DND-41 (cell line): ENCODE data around the gene LAMC3.

ENCODE experiments used
- EZH2 ChIP-seq: IDR thresholded peaks from 3 replicates; pipeline ENCODE4 v1.6.1; 2012; ENCODE audit warnings: borderline replicate concordance, low read depth, mild to moderate bottlenecking, moderate library complexity, low read length, inconsistent platforms; ENCODE audit not compliant: severe bottlenecking
- TF ChIP-seq, protein P1 (sequence below): IDR thresholded peaks from 2 replicates; pipeline ENCODE4 v1.5.1; 2012; ENCODE audit warnings: borderline replicate concordance, low read length, moderate library complexity, mild to moderate bottlenecking; ENCODE audit not compliant: poor library complexity, severe bottlenecking; ENCODE audit errors: extremely low read depth

DNA sequence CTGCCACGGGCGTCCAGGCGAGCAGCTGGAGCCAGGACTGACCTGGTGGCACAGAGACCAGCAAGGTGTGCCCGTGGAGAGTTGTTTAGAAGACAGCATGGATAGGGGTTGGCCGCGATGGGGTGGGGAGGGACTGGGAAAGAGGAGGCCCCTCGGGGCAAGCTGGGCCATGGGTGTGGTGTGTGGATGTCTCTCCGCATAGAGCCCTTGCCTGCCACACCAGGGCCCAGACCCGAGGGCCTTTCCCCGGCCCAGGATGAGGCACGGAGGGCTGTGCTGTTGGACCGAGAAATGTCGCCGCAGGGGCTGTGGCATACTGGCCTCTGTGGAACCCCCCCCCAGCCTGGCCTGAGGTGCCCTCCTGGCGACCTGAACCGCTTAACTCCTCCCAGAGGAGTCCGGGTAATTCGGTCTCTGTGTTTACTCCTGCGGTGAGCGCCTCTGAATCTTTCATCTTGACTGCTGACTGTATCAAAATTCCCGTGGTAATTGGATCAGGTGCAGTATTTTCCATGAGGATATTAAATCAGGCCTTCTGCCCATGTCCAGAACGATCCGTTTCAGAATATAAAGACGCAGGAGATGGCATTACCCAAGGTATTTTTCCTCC, 22.5 kb upstream of the LAMC3 start:
- TF ChIP-seq, protein P1, sequence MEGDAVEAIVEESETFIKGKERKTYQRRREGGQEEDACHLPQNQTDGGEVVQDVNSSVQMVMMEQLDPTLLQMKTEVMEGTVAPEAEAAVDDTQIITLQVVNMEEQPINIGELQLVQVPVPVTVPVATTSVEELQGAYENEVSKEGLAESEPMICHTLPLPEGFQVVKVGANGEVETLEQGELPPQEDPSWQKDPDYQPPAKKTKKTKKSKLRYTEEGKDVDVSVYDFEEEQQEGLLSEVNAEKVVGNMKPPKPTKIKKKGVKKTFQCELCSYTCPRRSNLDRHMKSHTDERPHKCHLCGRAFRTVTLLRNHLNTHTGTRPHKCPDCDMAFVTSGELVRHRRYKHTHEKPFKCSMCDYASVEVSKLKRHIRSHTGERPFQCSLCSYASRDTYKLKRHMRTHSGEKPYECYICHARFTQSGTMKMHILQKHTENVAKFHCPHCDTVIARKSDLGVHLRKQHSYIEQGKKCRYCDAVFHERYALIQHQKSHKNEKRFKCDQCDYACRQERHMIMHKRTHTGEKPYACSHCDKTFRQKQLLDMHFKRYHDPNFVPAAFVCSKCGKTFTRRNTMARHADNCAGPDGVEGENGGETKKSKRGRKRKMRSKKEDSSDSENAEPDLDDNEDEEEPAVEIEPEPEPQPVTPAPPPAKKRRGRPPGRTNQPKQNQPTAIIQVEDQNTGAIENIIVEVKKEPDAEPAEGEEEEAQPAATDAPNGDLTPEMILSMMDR = no peak
- TF ChIP-seq EZH2 = no peak
